Endothelial cell of umbilical vein (primary cell): ENCODE measurements around the gene INTS2. TPM values are rescaled to one million over a fixed set of nuclear protein-coding genes. Genes with fewer than 3 reads are reported as not detected.

ENCODE experiments used
- BruUV-seq: library from RNA; stranded (reverse); fragments of 400-500 nt; replicated peaks from 2 replicates; lab custom pipeline; 2021; lab: Mats Ljungman, UMichigan
- CTCF ChIA-PET: fragments of 300-600, 350-600 bp; sonication (Branson Sonifier 250); formaldehyde crosslinking; loops from one replicate; lab custom pipeline; 2021; ENCODE audit warnings: antibody characterized with exemption, inconsistent platforms; lab: Charles Lee
- POLR2A ChIA-PET: fragments of 300-600, 350-600 bp; sonication (Branson Sonifier 250); formaldehyde crosslinking; loops from one replicate; lab custom pipeline; 2021; ENCODE audit warnings: antibody characterized with exemption, inconsistent platforms; lab: Charles Lee
- DNase-seq: peaks from one replicate; pipeline ENCODE4 v3.0.0-alpha.2; 2011; ENCODE audit warnings: low read depth, low spot score
- FAIRE-seq: peaks from 2 replicates; lab custom pipeline; 2011; peaks lifted over from hg19 to GRCh38; lab: Jason Lieb, UNC
- H2AFZ ChIP-seq: 2 replicates; pipeline ENCODE4 v1.6.0; 2012; ENCODE audit warnings: low read depth, low read length, control low read depth, inconsistent platforms
- H3K27ac ChIP-seq: 2 replicates; pipeline ENCODE4 v1.5.1; 2011; ENCODE audit warnings: low read depth, mild to moderate bottlenecking, control low read depth, low read length, moderate library complexity; ENCODE audit not compliant: insufficient read depth
- H3K27me3 ChIP-seq, 2 experiments: 2 replicates each; pipeline versions ENCODE4 v1.6.0 to v1.6.1; 2011; ENCODE audit warnings: low read length in 2 of 2, mixed read lengths in 1 of 2; ENCODE audit not compliant: control insufficient read depth in 2 of 2, insufficient read depth in 2 of 2
- H3K36me3 ChIP-seq, 2 experiments: 2 replicates in 1 of 2; 3 replicates in 1 of 2; pipeline ENCODE4 v1.5.1; 2011; ENCODE audit warnings: low read length in 2 of 2, mild to moderate bottlenecking in 1 of 2, moderate library complexity in 1 of 2; ENCODE audit not compliant: control insufficient read depth in 2 of 2, insufficient read depth in 2 of 2; ENCODE audit errors: extremely low read depth in 1 of 2
- H3K4me1 ChIP-seq: 3 replicates; pipeline ENCODE4 v1.5.1; 2011; ENCODE audit warnings: mild to moderate bottlenecking, low read length; ENCODE audit not compliant: control insufficient read depth, insufficient read depth; ENCODE audit errors: extremely low read depth
- H3K4me2 ChIP-seq: 2 replicates; pipeline ENCODE4 v1.6.1; 2011; ENCODE audit warnings: low read length, control low read depth, mixed read lengths; ENCODE audit not compliant: insufficient read depth
- H3K4me3 ChIP-seq, 3 experiments: fragments of 200-600 bp in 1 of 3; sonication (generic), shearing (Covaris generic) in 1 of 3; replicated peaks in 1 of 3; 2 replicates each; pipeline ENCODE4 v1.5.1; 2011 to 2016; ENCODE audit warnings: control low read depth in 3 of 3, low read length in 3 of 3, mild to moderate bottlenecking in 2 of 3, inconsistent platforms in 1 of 3, low read depth in 1 of 3, moderate library complexity in 1 of 3; ENCODE audit not compliant: insufficient read depth in 1 of 3
- H3K79me2 ChIP-seq: 2 replicates; pipeline ENCODE4 v1.6.0; 2012; ENCODE audit warnings: low read length, inconsistent platforms; ENCODE audit not compliant: control insufficient read depth, insufficient read depth
- H3K9ac ChIP-seq: replicated peaks from 2 replicates; pipeline ENCODE3; 2011; ENCODE audit warnings: low read length, control low read depth; ENCODE audit not compliant: insufficient read depth; ENCODE audit errors: extremely low read depth
- H3K9me1 ChIP-seq: replicated peaks from 3 replicates; pipeline ENCODE4 v1.6.0; 2011; ENCODE audit warnings: mild to moderate bottlenecking, low read length; ENCODE audit not compliant: control insufficient read depth, insufficient read depth; ENCODE audit errors: extremely low read depth
- H3K9me3 ChIP-seq: replicated peaks from 2 replicates; pipeline ENCODE4 v1.5.1; 2012; ENCODE audit warnings: low read length, inconsistent platforms; ENCODE audit not compliant: control insufficient read depth, insufficient read depth
- H4K20me1 ChIP-seq: replicated peaks from 2 replicates; pipeline ENCODE3; 2011; ENCODE audit warnings: mild to moderate bottlenecking, low read length; ENCODE audit not compliant: control insufficient read depth, insufficient read depth; ENCODE audit errors: extremely low read depth
- CTCF ChIP-seq, 2 donors: IDR thresholded peaks; 1 replicate in 1 of 2; 2 replicates in 1 of 2; pipeline ENCODE4 v1.5.1; 2011; ENCODE audit warnings: low read length in 2 of 2, mild to moderate bottlenecking in 2 of 2, moderate library complexity in 2 of 2, control low read depth in 1 of 2, inconsistent platforms in 1 of 2, low read depth in 1 of 2; ENCODE audit not compliant: insufficient read depth in 1 of 2; ENCODE audit errors: extremely low read depth in 1 of 2
- EZH2 ChIP-seq: IDR thresholded peaks from 2 replicates; pipeline ENCODE4 v1.6.1; 2012; ENCODE audit warnings: borderline replicate concordance, low read depth, mild to moderate bottlenecking, moderate library complexity, low read length, inconsistent platforms; ENCODE audit not compliant: severe bottlenecking
- FOS ChIP-seq: IDR thresholded peaks from 2 replicates; pipeline ENCODE4 v1.6.1; 2011; ENCODE audit warnings: mild to moderate bottlenecking, low read length, moderate library complexity, borderline replicate concordance; ENCODE audit not compliant: insufficient read depth
- GATA2 ChIP-seq: IDR thresholded peaks from 2 replicates; pipeline ENCODE4 v1.7.0; 2011; ENCODE audit warnings: low read depth, mild to moderate bottlenecking, moderate library complexity, mixed read lengths, low read length; ENCODE audit not compliant: insufficient read length, insufficient read depth
- JUN ChIP-seq: IDR thresholded peaks from 2 replicates; pipeline ENCODE4 v1.6.1; 2011; ENCODE audit warnings: borderline replicate concordance, low read depth; ENCODE audit not compliant: insufficient read length, insufficient read depth
- MAX ChIP-seq: IDR thresholded peaks from 2 replicates; pipeline ENCODE4 v1.6.1; 2011; ENCODE audit not compliant: insufficient read depth, insufficient read length
- MYC ChIP-seq: IDR thresholded peaks from one replicate; pipeline ENCODE4 v1.6.1; 2011; ENCODE audit warnings: mild to moderate bottlenecking, low read depth, low read length
- POLR2A ChIP-seq: IDR thresholded peaks from 2 replicates; pipeline ENCODE4 v1.6.1; 2012; ENCODE audit warnings: low read depth, mild to moderate bottlenecking, control low read depth, low read length
- POLR2AphosphoS5 ChIP-seq: IDR thresholded peaks from 2 replicates; pipeline ENCODE4 v1.6.1; 2012; ENCODE audit warnings: low read depth, mild to moderate bottlenecking, control low read depth, low read length, moderate library complexity; ENCODE audit not compliant: insufficient read depth
- dilution Hi-C: fragments of 300-500 bp; cut with MboI; formaldehyde crosslinking; loops from one replicate; pipeline ENCODE4 v1.15.0; 2019; ENCODE audit warnings: low sequenced_read_pairs; ENCODE audit not compliant: extremely low pct_ligation_motif_present
- intact Hi-C: fragments of 100-400 bp; cut with micrococcal nuclease; formaldehyde crosslinking; loops from one replicate; pipeline ENCODE4 v1.10.0; 2022
- polyA plus RNA-seq, 4 experiments: library from polyadenylated mRNA; depleted of rRNA in 3 of 4; stranded (reverse) in 3 of 4; unstranded in 1 of 4; fragments of >200 nt; gene quantifications; 2 replicates each; pipeline versions ENCODE4 v1.2.1 to v1.2.3, GENCODE V29; 2011 to 2012; ENCODE audit warnings: missing spikeins in 1 of 4
- total RNA-seq: library from RNA; stranded (reverse); gene quantifications from 2 replicates; pipeline ENCODE4 v1.2.3, GENCODE V29; 2021

Gene INTS2
- total and polyA plus RNA-seq, 2 donors (not counting 3 experiments of a cell fraction or from before 2014, with no cell fraction given): 6.2 to 13.4 TPM

GRCh38 chr17:61875285-61875684 lies 52.5 kb downstream of the INTS2 start:
- TF ChIP-seq EZH2: no peak
- no peak for TF ChIP-seq GATA2
- no peak for TF ChIP-seq POLR2AphosphoS5
- no peak for TF ChIP-seq CTCF (IDR thresholded peaks at IDR 0.05; ENCODE audit: extremely low read depth in 1 of 2, insufficient read depth in 1 of 2, low read depth in 1 of 2, low read length in 2 of 2)
- no peak for TF ChIP-seq POLR2A
- TF ChIP-seq FOS: no peak
- TF ChIP-seq MAX: no peak
- TF ChIP-seq JUN: no peak
- TF ChIP-seq MYC: no peak
- no TSS peak for BruUV-seq
- POLR2A ChIA-PET: no interaction called here
- FAIRE-seq: no peak
- H4K20me1 ChIP-seq: no peaks in the 10 kb centered on the region
- H3K79me2 ChIP-seq: no peaks in the 10 kb centered on the region
- no peak overlapping the region for H3K4me2 ChIP-seq
- no peak for DNase-seq
- CTCF ChIA-PET: no interaction called here
- no peak overlapping the region for H3K9ac ChIP-seq
- no peak overlapping the region for H3K27ac ChIP-seq
- no peaks in the 10 kb centered on the region for H3K9me1 ChIP-seq
- no peaks in the 10 kb centered on the region for H3K9me3 ChIP-seq
- intact Hi-C loops (no loop called here), dilution Hi-C loops (no loop called here)
- no peak overlapping the region for H3K4me3 ChIP-seq
- H3K36me3 ChIP-seq: no peaks in the 10 kb centered on the region
- H2AFZ ChIP-seq: no peak overlapping the region
- H3K4me1 ChIP-seq: no peaks in the 10 kb centered on the region
- no peaks in the 10 kb centered on the region for H3K27me3 ChIP-seq
